ENCODE measurements around the gene STX7.
"Not testable (repeated sequence)": the region's sequence is repeated elsewhere in the genome, so short reads cannot be mapped to it uniquely, and the experiment has no call there.

DNA sequence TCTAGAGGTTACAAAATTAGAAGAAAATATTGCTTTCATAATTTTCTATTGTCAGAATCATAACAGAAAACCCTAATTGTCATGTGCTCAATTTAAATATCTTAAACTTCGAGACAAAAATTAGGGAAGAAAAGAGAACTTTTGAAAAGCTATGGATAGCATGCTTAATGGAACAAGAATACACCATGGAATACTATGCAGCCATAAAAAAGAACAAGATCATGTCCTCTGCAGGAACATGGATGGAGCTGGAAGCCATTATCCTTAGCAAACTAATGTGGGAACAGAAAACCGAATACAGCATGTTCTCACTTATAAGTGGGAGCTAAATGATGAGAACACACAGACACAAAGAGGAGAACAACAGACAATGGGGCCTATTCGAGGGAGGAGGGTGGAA lies 47.2 kb upstream of the STX7 start:
- not testable (repeated sequence) for TF ChIP-seq POLR2A, CTCF, POLR2AphosphoS5 (IDR thresholded peaks at IDR 0.05)

All from breast epithelium (tissue), 3 donors.